ENCODE results near the gene MOSMO.

DNA sequence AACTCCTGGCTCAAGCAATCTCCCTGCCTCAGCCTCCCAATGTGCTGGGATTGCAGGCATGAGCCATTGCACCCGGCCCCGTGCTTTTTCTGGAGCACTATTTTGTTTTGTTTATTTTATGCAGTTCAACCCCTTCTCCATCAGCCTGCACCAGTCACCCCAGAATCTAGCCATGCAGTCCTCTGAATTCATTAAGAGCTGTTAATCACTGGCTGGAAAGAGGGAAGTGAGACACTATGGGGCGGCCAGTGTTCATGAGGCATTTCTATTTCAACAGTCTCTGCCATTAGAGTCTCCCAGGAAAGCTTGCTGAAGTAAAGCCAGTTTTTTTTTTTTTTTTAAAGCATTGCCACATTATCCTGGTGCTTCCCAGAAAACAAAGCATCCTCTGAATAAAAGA lies 86.1 kb downstream of the MOSMO start:
- TF ChIP-seq, protein P1, sequence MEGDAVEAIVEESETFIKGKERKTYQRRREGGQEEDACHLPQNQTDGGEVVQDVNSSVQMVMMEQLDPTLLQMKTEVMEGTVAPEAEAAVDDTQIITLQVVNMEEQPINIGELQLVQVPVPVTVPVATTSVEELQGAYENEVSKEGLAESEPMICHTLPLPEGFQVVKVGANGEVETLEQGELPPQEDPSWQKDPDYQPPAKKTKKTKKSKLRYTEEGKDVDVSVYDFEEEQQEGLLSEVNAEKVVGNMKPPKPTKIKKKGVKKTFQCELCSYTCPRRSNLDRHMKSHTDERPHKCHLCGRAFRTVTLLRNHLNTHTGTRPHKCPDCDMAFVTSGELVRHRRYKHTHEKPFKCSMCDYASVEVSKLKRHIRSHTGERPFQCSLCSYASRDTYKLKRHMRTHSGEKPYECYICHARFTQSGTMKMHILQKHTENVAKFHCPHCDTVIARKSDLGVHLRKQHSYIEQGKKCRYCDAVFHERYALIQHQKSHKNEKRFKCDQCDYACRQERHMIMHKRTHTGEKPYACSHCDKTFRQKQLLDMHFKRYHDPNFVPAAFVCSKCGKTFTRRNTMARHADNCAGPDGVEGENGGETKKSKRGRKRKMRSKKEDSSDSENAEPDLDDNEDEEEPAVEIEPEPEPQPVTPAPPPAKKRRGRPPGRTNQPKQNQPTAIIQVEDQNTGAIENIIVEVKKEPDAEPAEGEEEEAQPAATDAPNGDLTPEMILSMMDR (IDR thresholded peaks at IDR 0.05; ENCODE audit: extremely low read depth in 1 of 2, insufficient read depth in 1 of 2, low read depth in 1 of 2, low read length in 2 of 2): no peak
- TF ChIP-seq EZH2 (IDR thresholded peaks at IDR 0.05; ENCODE audit: borderline replicate concordance, low read depth, low read length, severe bottlenecking) (no peak), POLR2A (IDR thresholded peaks at IDR 0.05; ENCODE audit: low read depth, low read length) (no peak)
- TF ChIP-seq, protein P2, sequence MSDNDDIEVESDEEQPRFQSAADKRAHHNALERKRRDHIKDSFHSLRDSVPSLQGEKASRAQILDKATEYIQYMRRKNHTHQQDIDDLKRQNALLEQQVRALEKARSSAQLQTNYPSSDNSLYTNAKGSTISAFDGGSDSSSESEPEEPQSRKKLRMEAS (IDR thresholded peaks at IDR 0.05; ENCODE audit: insufficient read depth, insufficient read length): no peak

All from endothelial cell of umbilical vein (primary cell).